ENCODE results near the gene CHTOP.

CHTOP gene

DNA sequence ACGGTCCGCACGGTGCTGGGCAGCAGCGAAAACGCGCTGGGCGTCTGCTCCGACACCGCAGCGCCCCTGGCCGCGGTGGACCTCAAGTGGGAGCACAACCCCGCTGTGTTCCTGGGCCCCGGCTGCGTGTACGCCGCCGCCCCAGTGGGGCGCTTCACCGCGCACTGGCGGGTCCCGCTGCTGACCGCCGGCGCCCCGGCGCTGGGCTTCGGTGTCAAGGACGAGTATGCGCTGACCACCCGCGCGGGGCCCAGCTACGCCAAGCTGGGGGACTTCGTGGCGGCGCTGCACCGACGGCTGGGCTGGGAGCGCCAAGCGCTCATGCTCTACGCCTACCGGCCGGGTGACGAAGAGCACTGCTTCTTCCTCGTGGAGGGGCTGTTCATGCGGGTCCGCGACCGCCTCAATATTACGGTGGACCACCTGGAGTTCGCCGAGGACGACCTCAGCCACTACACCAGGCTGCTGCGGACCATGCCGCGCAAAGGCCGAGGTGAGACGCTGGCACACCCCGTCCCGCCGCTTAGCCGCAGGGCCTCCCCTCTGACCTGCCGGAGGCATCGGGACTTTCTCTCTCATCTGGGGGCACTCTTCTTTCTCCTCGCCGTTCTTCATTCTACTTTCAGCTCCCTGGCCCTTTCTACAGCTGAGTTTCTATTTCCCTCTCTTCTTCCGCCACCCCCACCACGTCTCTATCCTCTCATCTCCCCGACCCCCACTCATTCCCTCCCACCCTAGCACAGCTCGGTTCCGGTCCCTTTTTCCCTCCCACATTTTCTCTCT is 45.7 kb downstream of the CHTOP start:
- no peak for TF ChIP-seq JUND (IDR thresholded peaks at IDR 0.05; ENCODE audit: low read depth)
- no peak for DNase-seq (ENCODE audit: low read depth in 1 of 2, low spot score in 1 of 2)
- in situ Hi-C loops (cut with HindIII; ENCODE audit: low pct_unique_long_range_greater_than_20kb, low sequenced_read_pairs), result no loop called here

DNA sequence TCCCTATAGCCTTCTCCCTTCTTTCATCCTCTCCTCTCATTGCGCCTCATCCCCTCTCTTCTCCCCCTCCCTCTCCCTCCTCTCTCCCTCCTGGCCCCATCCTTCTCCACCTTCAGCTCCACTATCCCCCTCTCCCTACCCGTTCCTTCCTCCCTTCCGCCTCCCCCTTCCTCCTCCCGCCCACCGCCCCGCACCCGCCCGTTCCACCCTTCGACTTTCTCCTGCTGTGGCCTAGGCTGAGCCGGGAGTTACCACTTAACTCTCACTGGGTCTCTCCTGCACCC is 46.2 kb downstream of the CHTOP start:
- TF ChIP-seq JUND (IDR thresholded peaks at IDR 0.05; ENCODE audit: low read depth), result no peak
- DNase-seq (ENCODE audit: low read depth in 1 of 2, low spot score in 1 of 2), result no peak
- in situ Hi-C loops (cut with HindIII; ENCODE audit: low pct_unique_long_range_greater_than_20kb, low sequenced_read_pairs), result no loop called here

DNA sequence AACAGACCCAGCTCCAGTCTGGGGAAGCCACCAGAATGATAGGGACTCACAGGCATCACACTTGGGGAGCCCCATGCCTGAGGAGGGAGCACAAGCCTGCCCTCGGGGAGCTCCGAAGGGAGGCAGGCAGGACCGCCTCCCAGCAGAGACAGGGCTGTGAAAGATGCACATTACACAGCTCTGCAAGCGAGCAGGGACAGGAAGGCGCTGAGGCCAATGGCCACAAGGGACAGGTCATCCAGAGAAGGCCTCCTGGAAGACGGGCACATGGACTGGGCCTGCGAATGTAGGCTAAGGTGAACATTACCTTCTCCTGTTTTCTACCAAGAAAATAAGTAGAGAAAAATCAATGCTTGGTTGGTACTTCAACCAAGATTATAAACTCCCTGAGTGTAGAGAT is 48.9 kb downstream of the CHTOP start:
- DNase-seq (ENCODE audit: low read depth in 1 of 2, low spot score in 1 of 2), result no peak
- in situ Hi-C loops (cut with HindIII; ENCODE audit: low pct_unique_long_range_greater_than_20kb, low sequenced_read_pairs), result no loop called here
- TF ChIP-seq JUND (IDR thresholded peaks at IDR 0.05; ENCODE audit: low read depth), result no peak

DNA sequence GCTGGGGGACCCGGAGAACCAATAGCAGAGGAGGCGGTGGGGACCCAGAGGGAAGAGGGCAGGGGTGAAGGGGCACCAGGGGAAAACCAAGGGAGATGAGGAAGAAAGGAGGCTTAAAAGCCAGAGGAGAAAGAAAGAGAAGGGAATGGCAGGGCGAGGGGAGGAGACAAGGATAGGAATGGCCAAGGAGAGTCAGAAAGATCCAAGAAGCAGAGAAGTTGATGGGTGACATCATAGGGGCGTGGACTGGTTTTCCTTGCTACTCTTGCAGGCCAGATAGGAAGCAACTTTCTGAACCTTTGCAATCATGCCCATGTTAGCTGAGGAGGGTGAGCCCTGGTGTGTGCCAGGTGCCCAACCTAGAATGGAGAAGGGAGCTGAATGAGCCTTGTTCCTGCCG is 50.0 kb downstream of the CHTOP start:
- in situ Hi-C loops (cut with HindIII; ENCODE audit: low pct_unique_long_range_greater_than_20kb, low sequenced_read_pairs), result no loop called here
- TF ChIP-seq JUND (IDR thresholded peaks at IDR 0.05; ENCODE audit: low read depth), result no peak
- DNase-seq (ENCODE audit: low read depth in 1 of 2, low spot score in 1 of 2), result no peak

DNA sequence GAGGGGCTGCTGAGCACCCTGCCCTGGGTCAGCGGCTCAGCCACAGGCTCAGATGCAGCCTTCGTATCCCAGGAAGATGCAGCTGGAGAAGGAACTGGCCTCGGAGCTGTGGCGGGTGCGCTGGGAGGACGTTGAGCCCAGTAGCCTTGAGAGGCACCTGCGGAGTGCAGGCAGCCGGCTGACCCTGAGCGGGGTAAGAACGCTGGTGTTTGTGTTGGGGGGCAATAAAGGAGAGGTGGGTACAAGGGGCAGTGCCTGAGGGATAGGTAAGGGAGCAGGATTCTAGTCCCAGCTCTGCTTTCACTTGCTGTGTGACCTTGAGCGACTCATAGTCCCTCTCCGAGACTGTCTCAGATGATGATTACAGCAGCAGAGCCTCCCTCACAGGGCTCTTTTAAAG is 51.0 kb downstream of the CHTOP start:
- no peak for TF ChIP-seq JUND (IDR thresholded peaks at IDR 0.05; ENCODE audit: low read depth)
- in situ Hi-C loops (cut with HindIII; ENCODE audit: low pct_unique_long_range_greater_than_20kb, low sequenced_read_pairs), result no loop called here
- no peak for DNase-seq (ENCODE audit: low read depth in 1 of 2, low spot score in 1 of 2)

DNA sequence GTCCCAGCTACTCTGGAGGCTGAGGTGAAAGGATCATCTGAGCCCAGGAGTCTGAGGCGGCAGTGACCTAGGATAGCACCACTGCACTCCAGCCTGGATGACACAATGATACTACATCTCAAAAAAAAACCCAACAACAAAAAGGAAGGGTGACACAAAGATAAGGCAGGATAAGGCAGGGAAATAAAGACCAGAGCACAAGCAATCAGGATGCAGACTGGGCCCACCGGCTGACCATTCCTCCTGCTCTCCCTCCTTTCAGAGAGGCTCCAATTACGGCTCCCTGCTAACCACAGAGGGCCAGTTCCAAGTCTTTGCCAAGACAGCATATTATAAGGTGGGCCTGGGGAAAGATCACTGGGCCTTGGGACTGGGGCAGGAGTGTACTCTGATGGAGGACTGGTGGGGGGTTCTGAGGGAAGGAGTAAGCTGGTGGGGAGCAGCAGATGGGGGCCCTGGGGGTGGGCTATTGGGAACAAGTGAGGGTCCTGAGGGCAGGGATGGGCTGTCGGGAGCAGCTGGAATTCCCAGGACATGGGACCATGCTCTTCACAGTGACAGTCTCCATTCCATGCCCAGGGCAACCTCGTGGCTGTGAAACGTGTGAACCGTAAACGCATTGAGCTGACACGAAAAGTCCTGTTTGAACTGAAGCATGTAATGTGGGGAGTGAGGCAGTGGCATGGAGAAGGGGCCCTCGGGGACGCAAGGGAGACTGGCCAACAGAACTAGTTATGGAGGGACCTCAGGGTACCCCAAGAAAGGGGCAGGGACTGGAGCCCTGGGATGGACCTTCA is 51.9 kb downstream of the CHTOP start:
- TF ChIP-seq JUND (IDR thresholded peaks at IDR 0.05; ENCODE audit: low read depth), result no peak
- in situ Hi-C loops (cut with HindIII; ENCODE audit: low pct_unique_long_range_greater_than_20kb, low sequenced_read_pairs), result no loop called here
- no peak for DNase-seq (ENCODE audit: low read depth in 1 of 2, low spot score in 1 of 2)

DNA sequence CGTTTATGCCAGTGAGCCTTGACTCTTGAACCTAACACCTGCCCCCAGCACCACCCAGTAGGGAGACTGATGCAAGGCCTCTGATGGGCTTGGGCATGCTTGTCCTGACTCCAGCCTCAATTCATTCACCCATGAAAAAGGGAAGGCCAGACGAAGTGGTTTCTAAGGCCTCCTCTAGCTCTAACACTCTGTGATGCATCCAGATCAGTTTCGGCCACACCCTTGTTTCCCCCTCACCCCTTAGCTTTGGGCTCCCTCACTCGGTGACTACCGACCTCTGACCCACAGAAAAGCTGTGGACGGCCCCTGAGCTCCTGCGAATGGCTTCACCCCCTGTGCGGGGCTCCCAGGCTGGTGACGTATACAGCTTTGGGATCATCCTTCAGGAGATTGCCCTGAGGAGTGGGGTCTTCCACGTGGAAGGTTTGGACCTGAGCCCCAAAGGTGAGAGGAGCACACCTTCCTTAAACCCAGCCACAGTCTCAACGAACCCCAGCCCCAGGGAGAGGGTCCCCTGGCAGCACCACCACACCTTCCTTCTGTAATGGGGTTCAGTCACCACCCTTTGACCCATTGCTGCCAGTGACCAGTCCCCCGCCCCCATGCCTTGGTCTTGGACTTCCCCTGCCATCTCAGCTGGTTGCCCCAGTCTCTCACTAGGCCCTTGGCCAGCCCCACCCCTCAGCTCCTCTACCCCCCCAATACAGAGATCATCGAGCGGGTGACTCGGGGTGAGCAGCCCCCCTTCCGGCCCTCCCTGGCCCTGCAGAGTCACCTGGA is 53.7 kb downstream of the CHTOP start:
- DNase-seq (ENCODE audit: low read depth in 1 of 2, low spot score in 1 of 2), result no peak
- TF ChIP-seq JUND (IDR thresholded peaks at IDR 0.05; ENCODE audit: low read depth), result no peak
- in situ Hi-C loops (cut with HindIII; ENCODE audit: low pct_unique_long_range_greater_than_20kb, low sequenced_read_pairs), result no loop called here

DNA sequence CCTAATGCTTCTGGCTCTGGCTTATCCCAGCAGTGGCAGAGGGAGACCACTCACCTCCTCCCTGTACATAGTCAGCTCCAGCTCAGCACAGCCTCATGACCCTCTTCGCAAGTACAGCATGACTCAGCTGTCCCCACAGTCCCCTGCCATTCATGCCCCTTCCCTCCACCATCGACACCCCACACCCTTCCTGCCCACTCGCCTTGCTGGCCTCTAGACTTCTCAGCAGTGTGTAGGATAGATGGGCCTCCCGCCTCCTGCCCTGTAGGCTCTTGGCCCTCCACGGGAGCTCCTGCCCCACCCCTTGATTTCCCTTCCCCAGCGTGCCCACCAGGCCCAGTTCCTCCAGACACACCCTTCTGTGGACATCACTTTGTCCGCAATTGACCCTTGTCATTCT is 54.4 kb downstream of the CHTOP start:
- no peak for TF ChIP-seq JUND (IDR thresholded peaks at IDR 0.05; ENCODE audit: low read depth)
- in situ Hi-C loops (cut with HindIII; ENCODE audit: low pct_unique_long_range_greater_than_20kb, low sequenced_read_pairs), result no loop called here
- no peak for DNase-seq (ENCODE audit: low read depth in 1 of 2, low spot score in 1 of 2)

DNA sequence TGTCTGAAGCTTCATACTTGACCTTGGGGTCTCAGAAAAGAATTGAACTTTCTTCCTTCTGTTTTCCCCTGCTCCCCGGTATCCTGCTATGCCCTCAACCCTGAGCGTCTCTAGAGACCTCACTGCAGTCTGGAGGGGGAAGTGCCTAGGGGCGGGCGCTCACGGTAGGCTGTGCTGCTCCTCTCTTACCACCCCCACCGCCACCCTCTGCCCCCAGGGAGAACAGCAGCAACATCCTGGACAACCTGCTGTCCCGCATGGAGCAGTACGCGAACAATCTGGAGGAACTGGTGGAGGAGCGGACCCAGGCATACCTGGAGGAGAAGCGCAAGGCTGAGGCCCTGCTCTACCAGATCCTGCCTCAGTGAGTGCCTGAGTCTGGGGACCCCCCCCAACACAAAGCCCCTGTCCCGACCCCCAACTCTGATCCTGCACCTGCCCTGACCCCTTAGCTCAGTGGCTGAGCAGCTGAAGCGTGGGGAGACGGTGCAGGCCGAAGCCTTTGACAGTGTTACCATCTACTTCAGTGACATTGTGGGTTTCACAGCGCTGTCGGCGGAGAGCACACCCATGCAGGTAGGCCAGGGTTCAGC is 55.0 kb downstream of the CHTOP start:
- no peak for TF ChIP-seq JUND (IDR thresholded peaks at IDR 0.05; ENCODE audit: low read depth)
- in situ Hi-C loops (cut with HindIII; ENCODE audit: low pct_unique_long_range_greater_than_20kb, low sequenced_read_pairs), result no loop called here
- no peak for DNase-seq (ENCODE audit: low read depth in 1 of 2, low spot score in 1 of 2)

DNA sequence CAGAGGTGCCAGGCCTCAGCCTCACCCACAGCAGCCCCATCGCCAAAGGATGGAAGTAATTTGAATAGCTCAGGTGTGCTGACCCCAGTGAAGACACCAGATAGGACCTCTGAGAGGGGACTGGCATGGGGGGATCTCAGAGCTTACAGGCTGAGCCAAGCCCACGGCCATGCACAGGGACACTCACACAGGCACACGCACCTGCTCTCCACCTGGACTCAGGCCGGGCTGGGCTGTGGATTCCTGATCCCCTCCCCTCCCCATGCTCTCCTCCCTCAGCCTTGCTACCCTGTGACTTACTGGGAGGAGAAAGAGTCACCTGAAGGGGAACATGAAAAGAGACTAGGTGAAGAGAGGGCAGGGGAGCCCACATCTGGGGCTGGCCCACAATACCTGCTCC is 59.6 kb downstream of the CHTOP start:
- TF ChIP-seq JUND (IDR thresholded peaks at IDR 0.05; ENCODE audit: low read depth), result no peak
- DNase-seq (ENCODE audit: low read depth in 1 of 2, low spot score in 1 of 2), result no peak
- in situ Hi-C loops (cut with HindIII; ENCODE audit: low pct_unique_long_range_greater_than_20kb, low sequenced_read_pairs), result no loop called here

Data from T47D (cell line).